Upper lobe of left lung (tissue), 4 donors: ENCODE measurements around the gene TMEM175.

Source experiments
- EP300 ChIP-seq, 4 donors: sonication (generic); formaldehyde crosslinking; IDR thresholded peaks; one replicate each; pipeline ENCODE4 v1.5.1; 2017; ENCODE audit warnings: antibody characterized with exemption in 4 of 4, control low read depth in 2 of 4
- POLR2A ChIP-seq, 4 donors: fragments of 450-650 bp; IDR thresholded peaks; one replicate each; pipeline ENCODE4 v1.5.1; 2016 to 2017; ENCODE audit warnings: antibody characterized with exemption in 4 of 4, mild to moderate bottlenecking in 2 of 4
- POLR2AphosphoS5 ChIP-seq, 2 donors: sonication (generic); formaldehyde crosslinking; IDR thresholded peaks; one replicate each; pipeline ENCODE4 v1.5.1; 2017; ENCODE audit warnings: antibody characterized with exemption in 2 of 2
- TF ChIP-seq, protein P1 (sequence below), 6 experiments: fragments of 450-650 bp in 4 of 6; fragments of 200-600 bp in 2 of 6; sonication (generic) in 2 of 6; IDR thresholded peaks; one replicate each; pipeline ENCODE4 v1.5.1; 2016 to 2019; ENCODE audit warnings: antibody characterized with exemption in 6 of 6

DNA sequence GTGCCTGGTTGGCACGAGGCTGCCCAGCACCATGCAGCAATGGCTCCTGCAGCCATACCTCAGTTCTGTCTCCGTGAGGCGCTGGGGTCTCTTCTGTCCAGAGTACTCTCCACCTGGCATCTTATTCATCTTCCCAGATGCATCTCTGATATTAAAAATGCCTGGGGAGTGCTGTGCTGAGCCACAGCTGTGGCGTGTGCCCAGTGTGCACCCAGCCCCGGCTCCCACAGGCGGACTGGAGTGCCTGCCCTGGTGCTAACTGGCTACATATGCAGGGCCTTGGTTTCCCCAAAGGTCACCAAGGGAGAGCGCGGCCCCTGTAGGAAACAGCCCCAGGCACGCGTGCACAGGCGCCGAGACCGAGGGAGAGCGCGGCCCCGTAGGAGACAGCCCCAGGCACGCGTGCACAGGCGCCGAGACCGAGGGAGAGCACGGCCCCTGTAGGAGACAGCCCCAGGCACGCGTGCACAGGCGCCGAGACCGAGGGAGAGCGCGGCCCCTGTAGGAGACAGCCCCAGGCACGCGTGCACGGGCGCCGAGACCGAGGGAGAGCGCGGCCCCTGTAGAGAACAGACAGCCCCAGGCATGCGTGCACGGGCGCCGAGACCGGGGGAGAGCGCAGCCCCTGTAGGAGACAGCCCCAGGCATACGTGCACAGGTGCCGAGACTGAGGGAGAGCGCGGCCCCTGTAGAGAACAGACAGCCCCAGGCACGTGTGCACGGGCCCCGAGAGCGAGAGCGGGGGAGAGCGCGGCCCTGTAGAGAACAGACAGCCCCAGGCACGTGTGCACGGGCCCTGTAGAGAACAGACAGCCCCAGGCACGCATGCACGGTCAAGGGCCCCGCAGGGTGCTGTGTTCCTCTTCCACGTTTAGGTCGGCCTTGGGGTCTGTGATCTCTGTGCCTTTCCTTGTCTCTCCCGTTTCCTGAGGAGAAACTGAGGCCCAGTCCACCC is 14.5 kb downstream of the TMEM175 start:
- TF ChIP-seq POLR2A (IDR thresholded peaks at IDR 0.05) (no peak), POLR2AphosphoS5 (IDR thresholded peaks at IDR 0.05) (no peak), EP300 (IDR thresholded peaks at IDR 0.05) (no peak)
- TF ChIP-seq, protein P1, sequence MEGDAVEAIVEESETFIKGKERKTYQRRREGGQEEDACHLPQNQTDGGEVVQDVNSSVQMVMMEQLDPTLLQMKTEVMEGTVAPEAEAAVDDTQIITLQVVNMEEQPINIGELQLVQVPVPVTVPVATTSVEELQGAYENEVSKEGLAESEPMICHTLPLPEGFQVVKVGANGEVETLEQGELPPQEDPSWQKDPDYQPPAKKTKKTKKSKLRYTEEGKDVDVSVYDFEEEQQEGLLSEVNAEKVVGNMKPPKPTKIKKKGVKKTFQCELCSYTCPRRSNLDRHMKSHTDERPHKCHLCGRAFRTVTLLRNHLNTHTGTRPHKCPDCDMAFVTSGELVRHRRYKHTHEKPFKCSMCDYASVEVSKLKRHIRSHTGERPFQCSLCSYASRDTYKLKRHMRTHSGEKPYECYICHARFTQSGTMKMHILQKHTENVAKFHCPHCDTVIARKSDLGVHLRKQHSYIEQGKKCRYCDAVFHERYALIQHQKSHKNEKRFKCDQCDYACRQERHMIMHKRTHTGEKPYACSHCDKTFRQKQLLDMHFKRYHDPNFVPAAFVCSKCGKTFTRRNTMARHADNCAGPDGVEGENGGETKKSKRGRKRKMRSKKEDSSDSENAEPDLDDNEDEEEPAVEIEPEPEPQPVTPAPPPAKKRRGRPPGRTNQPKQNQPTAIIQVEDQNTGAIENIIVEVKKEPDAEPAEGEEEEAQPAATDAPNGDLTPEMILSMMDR (IDR thresholded peaks at IDR 0.05), result no peak
